NB4 (cell line): ENCODE measurements around the gene FUT3.

Source experiments
- CTCF ChIP-seq: IDR thresholded peaks from one replicate; pipeline ENCODE4 v1.5.1; 2012; ENCODE audit warnings: low read depth, low read length
- POLR2A ChIP-seq: IDR thresholded peaks from 2 replicates; pipeline ENCODE4 v1.6.1; 2011; ENCODE audit warnings: mild to moderate bottlenecking; ENCODE audit not compliant: insufficient read length; ENCODE audit errors: extremely low read depth
- TF ChIP-seq, protein P1 (sequence below): IDR thresholded peaks from 2 replicates; pipeline ENCODE4 v1.6.1; 2011; ENCODE audit warnings: low read depth, low read length

DNA sequence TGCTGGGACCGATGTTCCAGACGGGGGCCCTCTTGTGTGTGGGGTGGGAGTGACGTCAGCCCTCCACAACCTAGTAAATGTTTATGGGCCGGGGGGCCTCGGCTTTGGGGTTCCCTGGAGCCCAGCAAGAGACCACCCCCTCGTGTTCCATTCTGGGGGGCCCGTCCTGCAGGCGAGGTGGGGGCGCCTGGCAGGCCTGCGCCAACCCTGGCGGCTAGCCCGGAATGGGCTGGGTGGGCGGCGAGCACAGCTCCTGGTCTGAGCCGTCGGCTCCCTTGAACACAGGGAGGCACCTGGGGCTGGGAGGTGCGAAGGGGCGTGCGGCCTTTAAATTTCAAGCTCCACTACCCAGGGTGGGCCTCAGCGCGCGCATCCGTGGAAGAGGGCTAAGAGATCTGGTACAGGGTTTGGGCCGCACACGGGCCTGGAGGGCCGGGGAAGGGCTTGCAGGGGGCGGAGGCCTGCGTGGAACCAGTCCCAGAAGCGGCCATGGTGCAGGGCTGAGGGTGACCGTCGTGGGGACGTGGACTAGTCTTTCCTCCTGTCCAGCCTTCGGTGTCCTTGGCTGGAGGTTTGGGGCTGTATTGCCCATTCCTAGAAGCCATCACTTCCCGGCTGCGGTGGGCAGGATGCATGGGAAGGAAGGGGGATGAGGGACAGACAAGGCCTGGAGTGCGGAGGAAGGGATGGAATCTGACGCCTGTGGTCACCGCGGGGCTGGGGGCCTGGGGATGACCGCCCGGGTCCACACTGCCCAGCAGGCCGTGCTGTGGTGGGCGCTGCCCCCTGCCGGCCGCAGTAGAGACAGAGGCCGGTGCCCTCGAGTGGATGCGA, 40.9 kb upstream of the FUT3 start:
- TF ChIP-seq CTCF (peak; percentile 49), POLR2A (peak; percentile 16)
- TF ChIP-seq, protein P1, sequence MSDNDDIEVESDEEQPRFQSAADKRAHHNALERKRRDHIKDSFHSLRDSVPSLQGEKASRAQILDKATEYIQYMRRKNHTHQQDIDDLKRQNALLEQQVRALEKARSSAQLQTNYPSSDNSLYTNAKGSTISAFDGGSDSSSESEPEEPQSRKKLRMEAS = no peak
